Endothelial cell of umbilical vein (primary cell): Measurements from ENCODE around the gene KCNK1. TPM values are rescaled to one million over a fixed set of nuclear protein-coding genes. Genes with fewer than 3 reads are reported as not detected.

ENCODE experiments used
- BruUV-seq: library from RNA; stranded (reverse); fragments of 400-500 nt; replicated peaks from 2 replicates; lab custom pipeline; 2021; lab: Mats Ljungman, UMichigan
- CTCF ChIA-PET: fragments of 300-600, 350-600 bp; sonication (Branson Sonifier 250); formaldehyde crosslinking; loops from one replicate; lab custom pipeline; 2021; ENCODE audit warnings: antibody characterized with exemption, inconsistent platforms; lab: Charles Lee
- POLR2A ChIA-PET: fragments of 300-600, 350-600 bp; sonication (Branson Sonifier 250); formaldehyde crosslinking; loops from one replicate; lab custom pipeline; 2021; ENCODE audit warnings: antibody characterized with exemption, inconsistent platforms; lab: Charles Lee
- DNase-seq: peaks from one replicate; pipeline ENCODE4 v3.0.0-alpha.2; 2011; ENCODE audit warnings: low read depth, low spot score
- FAIRE-seq: peaks from 2 replicates; lab custom pipeline; 2011; peaks lifted over from hg19 to GRCh38; lab: Jason Lieb, UNC
- H2AFZ ChIP-seq: 2 replicates; pipeline ENCODE4 v1.6.0; 2012; ENCODE audit warnings: low read depth, low read length, control low read depth, inconsistent platforms
- H3K27ac ChIP-seq: 2 replicates; pipeline ENCODE4 v1.5.1; 2011; ENCODE audit warnings: low read depth, mild to moderate bottlenecking, control low read depth, low read length, moderate library complexity; ENCODE audit not compliant: insufficient read depth
- H3K27me3 ChIP-seq, 2 experiments: 2 replicates each; pipeline versions ENCODE4 v1.6.0 to v1.6.1; 2011; ENCODE audit warnings: low read length in 2 of 2, mixed read lengths in 1 of 2; ENCODE audit not compliant: control insufficient read depth in 2 of 2, insufficient read depth in 2 of 2
- H3K36me3 ChIP-seq, 2 experiments: 2 replicates in 1 of 2; 3 replicates in 1 of 2; pipeline ENCODE4 v1.5.1; 2011; ENCODE audit warnings: low read length in 2 of 2, mild to moderate bottlenecking in 1 of 2, moderate library complexity in 1 of 2; ENCODE audit not compliant: control insufficient read depth in 2 of 2, insufficient read depth in 2 of 2; ENCODE audit errors: extremely low read depth in 1 of 2
- H3K4me1 ChIP-seq: 3 replicates; pipeline ENCODE4 v1.5.1; 2011; ENCODE audit warnings: mild to moderate bottlenecking, low read length; ENCODE audit not compliant: control insufficient read depth, insufficient read depth; ENCODE audit errors: extremely low read depth
- H3K4me2 ChIP-seq: 2 replicates; pipeline ENCODE4 v1.6.1; 2011; ENCODE audit warnings: low read length, control low read depth, mixed read lengths; ENCODE audit not compliant: insufficient read depth
- H3K4me3 ChIP-seq, 3 experiments: fragments of 200-600 bp in 1 of 3; sonication (generic), shearing (Covaris generic) in 1 of 3; replicated peaks in 1 of 3; 2 replicates each; pipeline ENCODE4 v1.5.1; 2011 to 2016; ENCODE audit warnings: control low read depth in 3 of 3, low read length in 3 of 3, mild to moderate bottlenecking in 2 of 3, inconsistent platforms in 1 of 3, low read depth in 1 of 3, moderate library complexity in 1 of 3; ENCODE audit not compliant: insufficient read depth in 1 of 3
- H3K79me2 ChIP-seq: 2 replicates; pipeline ENCODE4 v1.6.0; 2012; ENCODE audit warnings: low read length, inconsistent platforms; ENCODE audit not compliant: control insufficient read depth, insufficient read depth
- H3K9ac ChIP-seq: replicated peaks from 2 replicates; pipeline ENCODE3; 2011; ENCODE audit warnings: low read length, control low read depth; ENCODE audit not compliant: insufficient read depth; ENCODE audit errors: extremely low read depth
- H3K9me1 ChIP-seq: replicated peaks from 3 replicates; pipeline ENCODE4 v1.6.0; 2011; ENCODE audit warnings: mild to moderate bottlenecking, low read length; ENCODE audit not compliant: control insufficient read depth, insufficient read depth; ENCODE audit errors: extremely low read depth
- H3K9me3 ChIP-seq: replicated peaks from 2 replicates; pipeline ENCODE4 v1.5.1; 2012; ENCODE audit warnings: low read length, inconsistent platforms; ENCODE audit not compliant: control insufficient read depth, insufficient read depth
- H4K20me1 ChIP-seq: replicated peaks from 2 replicates; pipeline ENCODE3; 2011; ENCODE audit warnings: mild to moderate bottlenecking, low read length; ENCODE audit not compliant: control insufficient read depth, insufficient read depth; ENCODE audit errors: extremely low read depth
- EZH2 ChIP-seq: IDR thresholded peaks from 2 replicates; pipeline ENCODE4 v1.6.1; 2012; ENCODE audit warnings: borderline replicate concordance, low read depth, mild to moderate bottlenecking, moderate library complexity, low read length, inconsistent platforms; ENCODE audit not compliant: severe bottlenecking
- FOS ChIP-seq: IDR thresholded peaks from 2 replicates; pipeline ENCODE4 v1.6.1; 2011; ENCODE audit warnings: mild to moderate bottlenecking, low read length, moderate library complexity, borderline replicate concordance; ENCODE audit not compliant: insufficient read depth
- GATA2 ChIP-seq: IDR thresholded peaks from 2 replicates; pipeline ENCODE4 v1.7.0; 2011; ENCODE audit warnings: low read depth, mild to moderate bottlenecking, moderate library complexity, mixed read lengths, low read length; ENCODE audit not compliant: insufficient read length, insufficient read depth
- JUN ChIP-seq: IDR thresholded peaks from 2 replicates; pipeline ENCODE4 v1.6.1; 2011; ENCODE audit warnings: borderline replicate concordance, low read depth; ENCODE audit not compliant: insufficient read length, insufficient read depth
- MYC ChIP-seq: IDR thresholded peaks from one replicate; pipeline ENCODE4 v1.6.1; 2011; ENCODE audit warnings: mild to moderate bottlenecking, low read depth, low read length
- POLR2A ChIP-seq: IDR thresholded peaks from 2 replicates; pipeline ENCODE4 v1.6.1; 2012; ENCODE audit warnings: low read depth, mild to moderate bottlenecking, control low read depth, low read length
- POLR2AphosphoS5 ChIP-seq: IDR thresholded peaks from 2 replicates; pipeline ENCODE4 v1.6.1; 2012; ENCODE audit warnings: low read depth, mild to moderate bottlenecking, control low read depth, low read length, moderate library complexity; ENCODE audit not compliant: insufficient read depth
- dilution Hi-C: fragments of 300-500 bp; cut with MboI; formaldehyde crosslinking; loops from one replicate; pipeline ENCODE4 v1.15.0; 2019; ENCODE audit warnings: low sequenced_read_pairs; ENCODE audit not compliant: extremely low pct_ligation_motif_present
- intact Hi-C: fragments of 100-400 bp; cut with micrococcal nuclease; formaldehyde crosslinking; loops from one replicate; pipeline ENCODE4 v1.10.0; 2022
- polyA plus RNA-seq, 4 experiments: library from polyadenylated mRNA; depleted of rRNA in 3 of 4; stranded (reverse) in 3 of 4; unstranded in 1 of 4; fragments of >200 nt; gene quantifications; 2 replicates each; pipeline versions ENCODE4 v1.2.1 to v1.2.3, GENCODE V29; 2011 to 2012; ENCODE audit warnings: missing spikeins in 1 of 4
- total RNA-seq: library from RNA; stranded (reverse); gene quantifications from 2 replicates; pipeline ENCODE4 v1.2.3, GENCODE V29; 2021
- TF ChIP-seq, protein P1 (sequence below), 2 donors: IDR thresholded peaks; 1 replicate in 1 of 2; 2 replicates in 1 of 2; pipeline ENCODE4 v1.5.1; 2011; ENCODE audit warnings: low read length in 2 of 2, mild to moderate bottlenecking in 2 of 2, moderate library complexity in 2 of 2, control low read depth in 1 of 2, inconsistent platforms in 1 of 2, low read depth in 1 of 2; ENCODE audit not compliant: insufficient read depth in 1 of 2; ENCODE audit errors: extremely low read depth in 1 of 2
- TF ChIP-seq, protein P2 (sequence below): IDR thresholded peaks from 2 replicates; pipeline ENCODE4 v1.6.1; 2011; ENCODE audit not compliant: insufficient read depth, insufficient read length

Gene KCNK1
- total and polyA plus RNA-seq, 2 donors (not counting 3 experiments of a cell fraction or from before 2014, with no cell fraction given), result 0.83 to 2.8 TPM

DNA sequence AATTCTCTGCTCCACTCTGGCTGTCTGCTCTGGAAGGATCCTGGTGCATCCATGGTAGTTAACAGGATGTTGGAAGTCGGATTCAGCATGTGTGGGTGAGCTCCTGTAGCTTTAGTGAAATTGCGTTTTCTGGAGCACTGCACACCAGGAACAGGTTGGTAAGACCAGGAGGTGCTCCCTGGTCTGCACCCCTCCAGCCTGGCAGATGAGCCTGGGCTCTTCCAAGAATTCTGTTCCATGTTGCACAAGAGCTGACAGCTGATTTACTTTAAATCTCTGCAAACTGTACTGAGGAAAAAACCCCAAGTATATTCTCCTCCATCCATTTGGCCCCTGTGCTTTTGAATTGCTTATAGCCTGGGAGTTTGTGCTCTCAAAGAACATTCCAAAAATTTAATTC, 33.7 kb downstream of the KCNK1 start:
- no peak overlapping the region for H3K27ac ChIP-seq
- POLR2A ChIA-PET, result no interaction called here
- no peaks in the 10 kb centered on the region for H3K79me2 ChIP-seq
- H3K4me1 ChIP-seq, result no peaks in the 10 kb centered on the region
- no peaks in the 10 kb centered on the region for H4K20me1 ChIP-seq
- DNase-seq (no peak), FAIRE-seq (no peak)
- no peaks in the 10 kb centered on the region for H3K9me3 ChIP-seq
- H3K4me3 ChIP-seq, result no peak overlapping the region
- no TSS peak for BruUV-seq
- CTCF ChIA-PET, result no interaction called here
- intact Hi-C loops (no loop called here), dilution Hi-C loops (no loop called here)
- H3K36me3 ChIP-seq, result no peaks in the 10 kb centered on the region
- TF ChIP-seq POLR2A (no peak), MYC (no peak), JUN (no peak), GATA2 (no peak), POLR2AphosphoS5 (no peak), EZH2 (no peak), FOS (no peak)
- TF ChIP-seq, protein P1, sequence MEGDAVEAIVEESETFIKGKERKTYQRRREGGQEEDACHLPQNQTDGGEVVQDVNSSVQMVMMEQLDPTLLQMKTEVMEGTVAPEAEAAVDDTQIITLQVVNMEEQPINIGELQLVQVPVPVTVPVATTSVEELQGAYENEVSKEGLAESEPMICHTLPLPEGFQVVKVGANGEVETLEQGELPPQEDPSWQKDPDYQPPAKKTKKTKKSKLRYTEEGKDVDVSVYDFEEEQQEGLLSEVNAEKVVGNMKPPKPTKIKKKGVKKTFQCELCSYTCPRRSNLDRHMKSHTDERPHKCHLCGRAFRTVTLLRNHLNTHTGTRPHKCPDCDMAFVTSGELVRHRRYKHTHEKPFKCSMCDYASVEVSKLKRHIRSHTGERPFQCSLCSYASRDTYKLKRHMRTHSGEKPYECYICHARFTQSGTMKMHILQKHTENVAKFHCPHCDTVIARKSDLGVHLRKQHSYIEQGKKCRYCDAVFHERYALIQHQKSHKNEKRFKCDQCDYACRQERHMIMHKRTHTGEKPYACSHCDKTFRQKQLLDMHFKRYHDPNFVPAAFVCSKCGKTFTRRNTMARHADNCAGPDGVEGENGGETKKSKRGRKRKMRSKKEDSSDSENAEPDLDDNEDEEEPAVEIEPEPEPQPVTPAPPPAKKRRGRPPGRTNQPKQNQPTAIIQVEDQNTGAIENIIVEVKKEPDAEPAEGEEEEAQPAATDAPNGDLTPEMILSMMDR (IDR thresholded peaks at IDR 0.05; ENCODE audit: extremely low read depth in 1 of 2, insufficient read depth in 1 of 2, low read depth in 1 of 2, low read length in 2 of 2), result no peak
- TF ChIP-seq, protein P2, sequence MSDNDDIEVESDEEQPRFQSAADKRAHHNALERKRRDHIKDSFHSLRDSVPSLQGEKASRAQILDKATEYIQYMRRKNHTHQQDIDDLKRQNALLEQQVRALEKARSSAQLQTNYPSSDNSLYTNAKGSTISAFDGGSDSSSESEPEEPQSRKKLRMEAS, result no peak
- H3K9me1 ChIP-seq, result no peaks in the 10 kb centered on the region
- no peak overlapping the region for H2AFZ ChIP-seq
- H3K27me3 ChIP-seq, result no peaks in the 10 kb centered on the region
- H3K4me2 ChIP-seq, result no peak overlapping the region
- no peak overlapping the region for H3K9ac ChIP-seq
